HG03457 (cell line): ENCODE data around the gene KLHDC1.
"Not testable (repeated sequence)": the region's sequence is repeated elsewhere in the genome, so short reads cannot be mapped to it uniquely, and the experiment has no call there.

ENCODE experiments used
- ATAC-seq: cut with Tn5 transposase; IDR thresholded peaks from one replicate; pipeline ENCODE4 v1.9.1; 2021; ENCODE audit warnings: moderate number of reproducible peaks; ENCODE audit not compliant: unreplicated experiment

The KLHDC1 gene

GRCh38 chr14:49781040-49781439, 88.1 kb downstream of the KLHDC1 start:
- not testable (repeated sequence) for ATAC-seq

- ATAC-seq = no peak
These were observed 90.6 kb downstream of the KLHDC1 start for GRCh38 chr14:49783394-49784014.

- ATAC-seq = no peak
These were observed 93.4 kb downstream of the KLHDC1 start for GRCh38 chr14:49786315-49786714.

- no peak for ATAC-seq
These were observed 99.7 kb downstream of the KLHDC1 start for GRCh38 chr14:49792618-49793017.

- ATAC-seq = no peak
These were observed 103.1 kb downstream of the KLHDC1 start for GRCh38 chr14:49796025-49796424.
